H1 (cell line): Measurements from ENCODE around the gene KRT6C. TPM values are rescaled to one million over a fixed set of nuclear protein-coding genes. Genes with fewer than 3 reads are reported as not detected.

Source experiments
- CTCF ChIA-PET: fragments of 300-600 bp; sonication (Branson Sonifier 250); formaldehyde crosslinking; loops from one replicate; lab custom pipeline; 2021; ENCODE audit not compliant: partially characterized antibody; lab: Charles Lee
- POLR2A ChIA-PET: fragments of 300-600 bp; sonication (Branson Sonifier 250); formaldehyde crosslinking; loops from one replicate; lab custom pipeline; 2021; ENCODE audit warnings: inconsistent platforms; ENCODE audit not compliant: partially characterized antibody; lab: Charles Lee
- DNase-seq, 2 experiments: peaks; one replicate each; pipeline versions ENCODE4 v3.0.0 to v3.0.0-alpha.2; 2010 to 2022; ENCODE audit warnings: low spot score in 2 of 2, low read depth in 1 of 2, mixed read lengths in 1 of 2
- FAIRE-seq: peaks from 2 replicates; lab custom pipeline; 2011; peaks lifted over from hg19 to GRCh38; lab: Jason Lieb, UNC
- H2AFZ ChIP-seq: 2 replicates; pipeline ENCODE4 v1.8.1; 2012; ENCODE audit warnings: low read length, inconsistent platforms
- H2AK5ac ChIP-seq: 2 replicates; pipeline ENCODE4 v1.6.1; 2013; ENCODE audit warnings: low read depth, low read length
- H2BK120ac ChIP-seq: replicated peaks from 2 replicates; pipeline ENCODE3; 2013; ENCODE audit warnings: low read depth, low read length, inconsistent platforms
- H2BK12ac ChIP-seq: 2 replicates; pipeline ENCODE4 v1.6.1; 2013; ENCODE audit warnings: low read depth, low read length
- H2BK15ac ChIP-seq: 2 replicates; pipeline ENCODE4 v1.6.1; 2013; ENCODE audit warnings: low read length
- H2BK20ac ChIP-seq: 2 replicates; pipeline ENCODE4 v1.6.1; 2013; ENCODE audit warnings: low read length
- H2BK5ac ChIP-seq: 2 replicates; pipeline ENCODE4 v1.6.1; 2013; ENCODE audit warnings: low read depth, low read length
- H3K14ac ChIP-seq: 2 replicates; pipeline ENCODE4 v1.6.1; 2013; ENCODE audit warnings: inconsistent platforms; ENCODE audit not compliant: insufficient read length
- H3K18ac ChIP-seq: 2 replicates; pipeline ENCODE4 v1.6.1; 2013; ENCODE audit warnings: low read length; ENCODE audit errors: extremely low read depth
- H3K23ac ChIP-seq: 2 replicates; pipeline ENCODE4 v1.6.1; 2013; ENCODE audit warnings: inconsistent platforms; ENCODE audit not compliant: insufficient read length
- H3K23me2 ChIP-seq: 2 replicates; pipeline ENCODE4 v1.6.1; 2013; ENCODE audit warnings: low read depth, low read length
- H3K27ac ChIP-seq: 2 replicates; pipeline ENCODE4 v1.6.1; 2011; ENCODE audit warnings: low read depth, low read length, inconsistent platforms
- H3K27me3 ChIP-seq, 4 experiments: replicated peaks in 1 of 4; 1 replicate in 1 of 4; 2 replicates in 3 of 4; pipeline versions ENCODE4 v1.6.1 to v1.8.1; 2011 to 2013; ENCODE audit warnings: low read length in 3 of 4, mild to moderate bottlenecking in 3 of 4, inconsistent platforms in 2 of 4, mixed read lengths in 2 of 4, moderate library complexity in 1 of 4; ENCODE audit not compliant: control insufficient read depth in 3 of 4, insufficient read depth in 3 of 4; ENCODE audit errors: extremely low read depth in 1 of 4
- H3K36me3 ChIP-seq, 4 experiments: 2 replicates each; pipeline versions ENCODE4 v1.6.1 to v1.8.1; 2011 to 2013; ENCODE audit warnings: mild to moderate bottlenecking in 4 of 4, low read length in 3 of 4, moderate library complexity in 2 of 4, control low read depth in 1 of 4, inconsistent platforms in 1 of 4; ENCODE audit not compliant: insufficient read depth in 4 of 4, control insufficient read depth in 2 of 4
- H3K4ac ChIP-seq: replicated peaks from 2 replicates; pipeline ENCODE3; 2013; ENCODE audit warnings: low read length, low read depth, mixed read lengths, inconsistent platforms; ENCODE audit not compliant: insufficient read length
- H3K4me1 ChIP-seq, 4 experiments: replicated peaks in 1 of 4; 1 replicate in 1 of 4; 2 replicates in 3 of 4; pipeline versions ENCODE4 v1.6.1 to v1.8.1; 2011 to 2013; ENCODE audit warnings: low read length in 3 of 4, inconsistent platforms in 2 of 4, mixed read lengths in 1 of 4; ENCODE audit not compliant: insufficient read depth in 4 of 4, control insufficient read depth in 3 of 4
- H3K4me2 ChIP-seq, 2 experiments: 2 replicates each; pipeline versions ENCODE4 v1.6.1 to v1.8.1; 2011 to 2013; ENCODE audit warnings: low read depth in 2 of 2, low read length in 2 of 2, control low read depth in 1 of 2, inconsistent platforms in 1 of 2, mild to moderate bottlenecking in 1 of 2; ENCODE audit not compliant: insufficient read depth in 1 of 2
- H3K4me3 ChIP-seq, 4 experiments: fragments of 200-600, 300-600 bp in 1 of 4; sonication (generic), shearing (Covaris generic), sonication (Bioruptor Twin) in 1 of 4; 2 replicates each; pipeline versions ENCODE4 v1.5.1 to v1.8.1; 2011 to 2016; ENCODE audit warnings: low read length in 4 of 4, low read depth in 3 of 4, control low read depth in 2 of 4, inconsistent platforms in 2 of 4, mild to moderate bottlenecking in 2 of 4, mixed read lengths in 1 of 4, moderate library complexity in 1 of 4; ENCODE audit not compliant: insufficient read depth in 2 of 4; ENCODE audit errors: extremely low read depth in 1 of 4
- H3K56ac ChIP-seq: replicated peaks from 2 replicates; pipeline ENCODE3; 2013; ENCODE audit warnings: low read depth, mild to moderate bottlenecking, mixed read lengths, low read length, inconsistent platforms; ENCODE audit not compliant: insufficient read length
- H3K79me1 ChIP-seq: 2 replicates; pipeline ENCODE4 v1.6.1; 2013; ENCODE audit warnings: low read depth, low read length, control low read depth
- H3K79me2 ChIP-seq, 2 experiments: 2 replicates each; pipeline versions ENCODE4 v1.6.1 to v1.8.1; 2012 to 2013; ENCODE audit warnings: low read length in 2 of 2, mild to moderate bottlenecking in 2 of 2, inconsistent platforms in 1 of 2; ENCODE audit not compliant: insufficient read depth in 2 of 2, control insufficient read depth in 1 of 2
- H3K9ac ChIP-seq, 4 experiments: replicated peaks in 1 of 4; 1 replicate in 1 of 4; 2 replicates in 3 of 4; pipeline versions ENCODE4 v1.6.1 to v1.8.1; 2011 to 2013; ENCODE audit warnings: low read depth in 3 of 4, low read length in 3 of 4, control low read depth in 2 of 4, mild to moderate bottlenecking in 2 of 4, moderate library complexity in 2 of 4, inconsistent platforms in 1 of 4; ENCODE audit errors: extremely low read depth in 1 of 4
- H3K9me3 ChIP-seq, 2 experiments: 2 replicates each; pipeline versions ENCODE4 v1.6.1 to v1.8.1; 2012 to 2013; ENCODE audit warnings: mild to moderate bottlenecking in 2 of 2, moderate library complexity in 2 of 2, control low read depth in 1 of 2, inconsistent platforms in 1 of 2, low read depth in 1 of 2, low read length in 1 of 2, mixed read lengths in 1 of 2; ENCODE audit not compliant: insufficient read depth in 2 of 2
- H4K20me1 ChIP-seq, 2 experiments: replicated peaks in 1 of 2; 2 replicates each; pipeline versions ENCODE3 to v1.8.1; 2011 to 2013; ENCODE audit warnings: inconsistent platforms in 2 of 2, low read length in 2 of 2, mild to moderate bottlenecking in 1 of 2; ENCODE audit not compliant: insufficient read depth in 2 of 2, control insufficient read depth in 1 of 2
- H4K5ac ChIP-seq: 2 replicates; pipeline ENCODE4 v1.6.1; 2013; ENCODE audit warnings: low read length, low read depth, mixed read lengths, inconsistent platforms; ENCODE audit not compliant: insufficient read length
- H4K8ac ChIP-seq: 2 replicates; pipeline ENCODE4 v1.8.0; 2013; ENCODE audit warnings: mild to moderate bottlenecking, moderate library complexity, low read length, inconsistent platforms; ENCODE audit not compliant: insufficient read depth; ENCODE audit errors: extremely low read depth
- H4K91ac ChIP-seq: replicated peaks from 2 replicates; pipeline ENCODE3; 2013; ENCODE audit warnings: low read length, mixed read lengths, inconsistent platforms; ENCODE audit not compliant: insufficient read length
- BCL11A ChIP-seq, 2 experiments: IDR thresholded peaks; one replicate each; pipeline ENCODE4 v1.6.1; 2011; ENCODE audit warnings: low read depth in 2 of 2, low read length in 2 of 2, mild to moderate bottlenecking in 2 of 2
- CHD1 ChIP-seq: IDR thresholded peaks from 2 replicates; pipeline ENCODE4 v1.6.1; 2012; ENCODE audit warnings: low read depth, low read length, improper control_type of control experiment
- EP300 ChIP-seq, 2 experiments: IDR thresholded peaks; 1 replicate in 1 of 2; 2 replicates in 1 of 2; pipeline ENCODE4 v1.6.1; 2011 to 2012; ENCODE audit warnings: low read depth in 2 of 2, low read length in 2 of 2, mild to moderate bottlenecking in 2 of 2, borderline replicate concordance in 1 of 2, inconsistent platforms in 1 of 2, moderate library complexity in 1 of 2
- EZH2 ChIP-seq: fragments of 200-600 bp; sonication (generic); IDR thresholded peaks from 2 replicates; pipeline ENCODE4 v1.7.1; 2012; ENCODE audit warnings: low read depth, mild to moderate bottlenecking, moderate library complexity, low read length, inconsistent platforms; ENCODE audit not compliant: severe bottlenecking
- FOSL1 ChIP-seq: IDR thresholded peaks from 2 replicates; pipeline ENCODE4 v1.6.1; 2011; ENCODE audit warnings: mild to moderate bottlenecking, low read depth, low read length, moderate library complexity; ENCODE audit not compliant: insufficient read depth
- RBBP5 ChIP-seq: IDR thresholded peaks from 2 replicates; pipeline ENCODE4 v1.7.1; 2012; ENCODE audit warnings: low read depth, mild to moderate bottlenecking, inconsistent platforms, low read length, moderate library complexity, borderline replicate concordance
- SP2 ChIP-seq: IDR thresholded peaks from 2 replicates; pipeline ENCODE4 v1.6.1; 2012; ENCODE audit warnings: mild to moderate bottlenecking, low read length, inconsistent platforms
- SRF ChIP-seq: IDR thresholded peaks from 2 replicates; pipeline ENCODE4 v1.6.1; 2011; ENCODE audit warnings: mild to moderate bottlenecking, low read depth, low read length, moderate library complexity
- TAF1 ChIP-seq: IDR thresholded peaks from 2 replicates; pipeline ENCODE4 v1.6.1; 2011; ENCODE audit warnings: mild to moderate bottlenecking, low read depth, low read length
- WGBS, 2 experiments: shearing (Covaris generic) in 1 of 2; methylation state at CpG; one replicate each; pipeline versions ENCODE4 v1.1.6 to v1.1.7; 2013 to 2015; ENCODE audit warnings: low lambda C conversion rate in 2 of 2, mixed read lengths in 2 of 2, inconsistent platforms in 1 of 2, low coverage in 1 of 2, missing lambda C conversion rate in 1 of 2; ENCODE audit not compliant: insufficient replicate concordance in 2 of 2, insufficient coverage in 1 of 2, insufficient read length in 1 of 2; ENCODE audit errors: extremely low coverage in 1 of 2, missing lambda C conversion rate in 1 of 2; 5-methylcytosine and 5-hydroxymethylcytosine counted together
- polyA plus RNA-seq, 7 experiments: library from polyadenylated mRNA; depleted of rRNA in 3 of 7; stranded (reverse) in 5 of 7; unstranded in 2 of 7; fragments of >200 nt in 5 of 7; fragments of 200-250 nt in 2 of 7; gene quantifications; 1 replicate in 5 of 7; 2 replicates in 1 of 7; 4 replicates in 1 of 7; pipeline versions ENCODE4 v1.2.1 to v1.2.3, GENCODE V29; 2011 to 2013; ENCODE audit warnings: missing spikeins in 2 of 7, mixed read lengths in 2 of 7
- total RNA-seq: library from RNA; stranded (reverse); fragmentation: NEBNext Ultra II Directional; extraction: Animal tissue kit (Norgen Biotek cat#: 25700); gene quantifications from 2 replicates; pipeline ENCODE4 v1.2.1, GENCODE V29; 2021

The KRT6C gene
- total and polyA plus RNA-seq, 2 of the 8 experiments (the other 6 are each of a cell fraction or from before 2014, with no cell fraction given): not detected

DNA sequence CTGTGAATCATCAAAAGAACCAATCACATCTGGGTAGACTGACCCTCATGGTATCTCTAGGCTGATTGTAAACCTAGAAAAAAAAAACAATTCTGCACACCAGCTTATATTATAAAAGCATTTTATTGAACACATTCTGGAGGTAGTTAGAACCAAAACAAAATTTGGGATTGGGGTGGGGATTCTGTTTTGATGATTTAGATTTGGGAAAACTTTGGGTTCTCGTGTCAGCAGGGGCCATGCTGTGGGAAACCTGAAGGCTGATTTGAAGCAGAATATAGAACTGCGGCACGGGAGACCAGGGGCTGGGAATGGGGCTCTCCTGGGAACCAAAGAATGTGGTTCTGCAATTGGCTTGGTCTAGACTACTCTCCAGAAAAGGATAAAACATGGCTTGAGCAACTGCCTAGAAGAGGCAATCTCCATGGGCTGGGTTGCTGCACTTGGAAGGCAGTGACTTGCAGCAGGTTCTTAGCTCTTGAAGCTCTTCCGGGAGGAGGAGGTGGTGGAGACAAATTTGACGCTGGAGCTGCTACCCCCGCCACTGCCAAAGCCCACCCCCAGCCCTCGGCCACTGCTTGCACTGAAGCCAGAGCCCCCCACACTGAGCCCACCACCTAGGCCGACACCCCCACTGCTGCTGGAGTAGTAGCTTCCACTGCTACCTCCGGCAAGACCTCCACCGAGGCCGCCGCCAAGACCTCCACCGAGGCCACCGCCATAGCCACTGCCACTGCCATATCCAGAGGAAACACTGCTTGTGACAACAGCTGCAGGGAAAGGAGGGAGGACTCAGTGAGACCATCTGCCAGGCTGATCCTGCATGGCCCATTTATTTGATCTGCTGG, 41.1 kb upstream of the KRT6C start:
- H3K4me2 ChIP-seq: no peak overlapping the region
- POLR2A ChIA-PET: no interaction called here
- no peak for FAIRE-seq

More for the DNA sequence above, 41.1 kb upstream of the KRT6C start:
- Histone ChIP-seq H3K4me1 (no peaks in the 10 kb centered on the region), H3K27me3 (no peaks in the 10 kb centered on the region), H4K8ac (no peak overlapping the region), H2BK12ac (no peak overlapping the region), H4K20me1 (no peaks in the 10 kb centered on the region), H3K27ac (no peak overlapping the region), H4K5ac (no peak overlapping the region), H3K9ac (no peak overlapping the region), H3K4ac (no peak overlapping the region), H3K23ac (no peak overlapping the region), H2AK5ac (no peak overlapping the region), H2BK120ac (no peak overlapping the region), H2BK15ac (no peak overlapping the region), H3K56ac (no peak overlapping the region), H3K79me1 (no peaks in the 10 kb centered on the region), H2BK5ac (no peak overlapping the region), H3K9me3 (peaks cover 2 to 6% of the 10 kb centered on the region in 2 experiments; a peak in 2 of 4 replicates), H3K14ac (no peak overlapping the region), H3K4me3 (no peak overlapping the region), H3K23me2 (no peaks in the 10 kb centered on the region; the same call in 1 of the 2 replicates), H3K36me3 (no peaks in the 10 kb centered on the region), H2AFZ (no peak overlapping the region), H3K18ac (no peak overlapping the region), H3K79me2 (no peaks in the 10 kb centered on the region), H2BK20ac (no peak overlapping the region), H4K91ac (no peak overlapping the region)
- TF ChIP-seq SRF (no peak), TAF1 (no peak), BCL11A (IDR thresholded peaks at IDR 0.05; ENCODE audit: low read depth in 2 of 2, low read length in 2 of 2) (no peak), SP2 (no peak), EP300 (IDR thresholded peaks at IDR 0.05; ENCODE audit: borderline replicate concordance in 1 of 2, low read depth in 2 of 2, low read length in 2 of 2) (no peak), FOSL1 (no peak), CHD1 (no peak), EZH2 (no peak), RBBP5 (no peak)
- DNase-seq: peak in 1 of 2 experiments; percentile 23
- CTCF ChIA-PET: interaction anchor here (0.6 to 4.5 kb wide), 10 partner anchors 8 to 220 kb away, joined by 3 to 29 read pairs (median 3); no protein-coding TSS in a partner anchor
- 93% methylated on average over 12 of the region's 14 CpGs; no CpG with 5 or more reads in 1 of the 2 experiments for WGBS, 2 experiments
